Measurements from ENCODE around the gene MRPS6.

DNA sequence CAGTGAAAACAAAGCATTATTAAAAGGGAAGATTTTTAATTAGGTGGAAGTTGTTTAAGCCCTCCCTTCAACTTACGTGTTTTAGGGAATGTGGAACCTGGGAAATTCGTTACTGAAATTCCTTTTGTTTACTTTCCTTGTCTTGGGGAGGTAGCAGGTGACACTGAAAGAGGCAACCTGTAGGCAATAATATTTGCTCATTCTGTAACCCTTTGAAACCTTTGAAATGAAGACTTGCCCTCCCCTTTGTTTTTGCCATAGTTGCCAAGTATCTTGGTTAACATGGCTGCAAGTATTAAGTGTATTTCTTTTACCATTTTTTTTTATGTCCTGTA is 1.7 kb downstream of the MRPS6 start:
- TF ChIP-seq, protein P1, sequence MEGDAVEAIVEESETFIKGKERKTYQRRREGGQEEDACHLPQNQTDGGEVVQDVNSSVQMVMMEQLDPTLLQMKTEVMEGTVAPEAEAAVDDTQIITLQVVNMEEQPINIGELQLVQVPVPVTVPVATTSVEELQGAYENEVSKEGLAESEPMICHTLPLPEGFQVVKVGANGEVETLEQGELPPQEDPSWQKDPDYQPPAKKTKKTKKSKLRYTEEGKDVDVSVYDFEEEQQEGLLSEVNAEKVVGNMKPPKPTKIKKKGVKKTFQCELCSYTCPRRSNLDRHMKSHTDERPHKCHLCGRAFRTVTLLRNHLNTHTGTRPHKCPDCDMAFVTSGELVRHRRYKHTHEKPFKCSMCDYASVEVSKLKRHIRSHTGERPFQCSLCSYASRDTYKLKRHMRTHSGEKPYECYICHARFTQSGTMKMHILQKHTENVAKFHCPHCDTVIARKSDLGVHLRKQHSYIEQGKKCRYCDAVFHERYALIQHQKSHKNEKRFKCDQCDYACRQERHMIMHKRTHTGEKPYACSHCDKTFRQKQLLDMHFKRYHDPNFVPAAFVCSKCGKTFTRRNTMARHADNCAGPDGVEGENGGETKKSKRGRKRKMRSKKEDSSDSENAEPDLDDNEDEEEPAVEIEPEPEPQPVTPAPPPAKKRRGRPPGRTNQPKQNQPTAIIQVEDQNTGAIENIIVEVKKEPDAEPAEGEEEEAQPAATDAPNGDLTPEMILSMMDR (IDR thresholded peaks at IDR 0.05), result no peak
- TF ChIP-seq POLR2A (IDR thresholded peaks at IDR 0.05), result no peak

Data from vagina (tissue), 2 donors.